GM19025 (cell line): Measurements from ENCODE around the gene AUTS2.

Source experiments
- ATAC-seq: cut with Tn5 transposase; IDR thresholded peaks from one replicate; pipeline ENCODE4 v1.9.1; 2021; ENCODE audit warnings: mild to moderate bottlenecking, low read depth, moderate library complexity; ENCODE audit not compliant: unreplicated experiment

AUTS2 gene

DNA sequence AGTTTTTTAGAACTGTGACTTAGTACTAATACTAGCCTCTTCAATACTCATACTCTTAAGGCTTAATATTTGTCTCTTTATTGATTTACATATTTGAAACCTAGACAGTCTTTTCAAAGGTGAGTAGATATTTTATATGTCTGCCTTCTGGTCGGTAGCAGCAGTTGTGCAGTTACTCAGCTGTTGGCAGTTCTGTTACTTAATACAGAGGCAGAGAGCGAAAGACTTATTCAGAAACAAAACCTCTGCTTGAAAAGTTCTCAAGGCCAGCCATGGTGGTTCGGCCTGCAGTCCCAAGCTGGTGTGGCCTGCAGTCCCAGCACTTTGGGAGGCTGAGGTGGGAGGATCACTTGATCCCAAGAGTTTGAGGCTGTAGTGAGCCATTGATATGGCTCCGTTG is 84.2 kb downstream of the AUTS2 start:
- ATAC-seq: no peak

DNA sequence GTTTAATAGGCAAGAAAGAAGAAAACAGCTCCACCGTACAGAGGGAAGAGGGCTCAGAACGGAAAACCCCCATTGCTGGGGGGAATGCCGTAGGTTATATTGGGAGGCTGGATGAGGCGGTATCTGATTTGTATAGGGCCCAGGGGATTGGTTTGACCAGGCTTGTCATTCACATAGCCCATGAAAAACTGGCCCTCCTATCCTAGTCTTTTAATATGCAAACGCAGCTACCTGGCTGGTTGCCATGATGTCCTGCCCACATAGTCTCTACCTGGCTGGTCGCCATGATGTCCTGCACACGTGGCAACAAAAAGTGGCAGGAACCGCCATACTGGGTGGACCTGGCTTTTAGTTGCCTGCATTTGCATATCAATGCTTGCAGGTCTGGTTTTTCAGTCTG is 84.7 kb downstream of the AUTS2 start:
- ATAC-seq: no peak

DNA sequence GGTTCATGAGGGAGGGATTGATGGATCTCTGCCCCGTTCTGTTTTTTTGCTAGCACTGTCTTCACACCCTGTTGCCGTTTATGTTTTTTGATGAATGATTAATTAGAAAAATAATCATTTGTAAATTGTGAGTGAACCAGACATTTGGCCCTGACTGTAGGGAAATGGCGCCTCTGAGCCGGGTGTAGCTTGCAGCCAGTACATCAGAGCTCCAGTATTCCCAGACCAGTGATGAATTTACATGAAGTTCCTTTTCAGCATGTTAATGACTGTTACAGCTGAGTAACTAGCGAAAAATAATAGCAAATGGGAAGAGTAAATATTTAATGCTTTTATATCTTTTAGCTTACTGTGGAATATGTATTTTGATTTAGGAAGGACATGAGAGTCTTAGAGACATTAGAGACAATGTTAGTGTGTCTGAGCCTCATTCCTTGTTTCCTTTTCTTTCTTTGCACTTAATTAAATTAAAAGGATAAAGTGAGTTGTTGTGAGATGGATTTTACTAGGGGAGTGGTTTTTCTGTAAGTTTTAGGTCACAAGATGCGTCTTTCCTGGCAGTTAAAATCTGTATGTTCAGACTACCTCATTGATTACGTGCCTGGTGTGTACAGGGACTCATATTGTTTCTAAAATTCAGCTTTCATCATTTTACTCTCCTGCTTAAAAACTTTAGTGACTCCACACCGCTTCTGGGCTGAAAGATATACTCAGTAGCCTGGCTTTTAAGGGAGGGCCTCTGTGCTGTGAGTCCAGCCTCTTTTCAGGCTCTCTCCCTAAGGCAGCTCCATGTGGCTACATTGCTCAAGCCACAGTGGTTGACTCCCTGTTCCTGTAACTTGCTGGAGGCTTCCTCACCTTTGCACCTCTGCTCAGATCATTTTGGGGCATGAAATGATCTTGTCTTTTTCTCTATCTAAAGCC is 86.4 kb downstream of the AUTS2 start:
- no peak for ATAC-seq

DNA sequence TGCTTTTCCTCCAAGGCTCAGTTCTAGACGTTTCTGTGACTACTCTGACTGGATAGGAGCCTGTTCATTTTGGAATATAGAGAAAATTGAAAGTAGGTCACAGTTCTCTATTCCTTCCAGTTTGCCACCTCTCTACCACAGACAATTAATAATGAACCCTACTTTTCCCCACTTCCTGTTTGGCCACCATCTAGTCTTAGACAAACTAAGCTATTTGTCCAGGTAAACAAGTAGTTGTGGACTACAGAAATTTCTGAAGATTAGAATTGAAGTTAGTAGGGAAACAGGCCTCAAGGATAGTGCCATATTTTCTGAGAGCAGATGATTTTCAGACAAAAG is 87.0 kb downstream of the AUTS2 start:
- ATAC-seq: no peak

DNA sequence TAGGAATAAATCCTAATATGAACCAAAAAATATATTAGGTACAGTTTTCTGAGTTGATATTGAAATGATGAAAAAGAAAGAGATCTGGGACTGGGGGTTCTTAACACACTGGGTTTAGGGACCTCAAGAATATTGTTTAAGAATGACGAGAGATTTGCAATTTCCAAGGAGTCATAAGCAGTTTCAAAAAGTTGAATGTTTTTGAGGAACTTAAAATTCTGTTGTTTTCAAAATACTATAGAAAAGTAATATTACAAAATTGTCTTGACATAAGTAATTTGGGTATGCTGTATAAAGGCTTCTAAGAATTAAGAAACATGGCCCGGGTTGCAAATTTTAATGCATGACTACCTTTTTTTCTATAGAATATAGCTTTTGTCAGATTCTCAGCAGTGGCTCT is 88.1 kb downstream of the AUTS2 start:
- ATAC-seq: no peak

DNA sequence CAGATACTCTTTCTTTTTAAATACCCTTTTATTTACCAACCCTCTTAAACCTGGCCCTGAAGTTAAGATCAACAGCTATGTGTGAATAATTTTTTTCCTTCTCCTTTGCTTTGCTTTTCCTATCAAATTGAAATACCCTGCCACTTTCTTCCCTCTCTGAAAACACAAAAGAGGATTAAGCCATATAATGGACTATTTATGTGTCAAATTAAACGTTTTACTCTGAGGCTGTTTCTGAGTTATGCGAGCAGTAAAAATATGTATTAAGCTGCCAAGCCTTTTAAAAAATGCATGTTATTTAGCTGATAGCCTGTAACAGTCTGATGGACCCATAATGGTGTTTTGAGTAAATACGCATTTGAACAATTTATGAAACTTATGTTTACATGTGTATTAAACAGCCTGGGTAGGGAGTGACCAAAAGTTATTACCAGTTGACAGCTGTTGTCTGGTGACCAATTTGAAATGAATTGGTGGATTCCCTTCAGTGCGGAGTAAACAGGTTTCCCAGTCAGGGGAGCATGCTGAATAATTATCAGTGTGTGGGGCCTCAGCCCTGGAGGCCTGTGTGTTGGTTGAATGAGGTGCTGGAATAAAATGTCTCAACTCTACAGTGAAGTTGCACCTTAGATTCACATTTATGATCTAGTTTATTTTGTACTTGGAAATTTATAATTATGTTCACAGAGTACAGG is 89.6 kb downstream of the AUTS2 start:
- no peak for ATAC-seq

DNA sequence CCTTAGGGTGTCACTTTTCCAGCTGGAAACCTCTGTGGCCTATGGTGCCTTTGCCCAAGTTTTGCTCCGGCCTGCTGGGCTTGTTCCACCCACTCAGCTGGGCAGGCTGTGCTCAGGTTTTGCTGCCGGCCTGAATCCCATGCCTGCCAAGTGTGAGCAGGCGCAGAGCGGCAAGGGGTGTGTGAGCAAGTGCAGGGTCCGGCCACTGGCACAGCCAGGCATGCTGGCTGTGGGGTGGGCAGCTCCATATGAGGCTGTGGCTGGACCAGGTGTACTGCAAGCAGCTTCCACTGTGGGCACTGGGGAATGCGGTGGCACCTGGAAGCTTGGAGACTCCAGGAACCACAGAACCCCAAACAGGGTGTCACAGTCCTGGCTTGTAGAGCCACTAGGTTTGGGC is 92.1 kb downstream of the AUTS2 start:
- ATAC-seq: no peak

DNA sequence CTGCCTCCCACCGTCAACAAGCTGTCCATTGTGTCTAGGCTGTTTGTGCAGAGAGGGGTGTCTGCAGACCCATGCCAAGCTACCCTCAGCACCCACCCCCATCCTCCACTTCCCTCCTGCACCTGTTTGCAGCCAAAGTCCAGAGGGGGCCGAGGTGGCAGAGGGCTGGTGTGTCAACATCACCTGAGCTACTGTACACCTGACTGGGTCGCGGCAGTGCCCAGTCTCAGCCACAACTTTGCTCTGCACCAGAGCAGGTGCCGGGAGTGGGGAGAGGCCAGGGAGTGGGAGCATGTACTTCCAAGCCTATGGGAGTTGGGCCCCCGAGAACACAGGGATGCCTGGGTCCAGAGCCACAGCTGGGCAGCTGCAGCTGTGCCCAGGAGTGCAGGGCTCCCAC is 93.1 kb downstream of the AUTS2 start:
- no peak for ATAC-seq

DNA sequence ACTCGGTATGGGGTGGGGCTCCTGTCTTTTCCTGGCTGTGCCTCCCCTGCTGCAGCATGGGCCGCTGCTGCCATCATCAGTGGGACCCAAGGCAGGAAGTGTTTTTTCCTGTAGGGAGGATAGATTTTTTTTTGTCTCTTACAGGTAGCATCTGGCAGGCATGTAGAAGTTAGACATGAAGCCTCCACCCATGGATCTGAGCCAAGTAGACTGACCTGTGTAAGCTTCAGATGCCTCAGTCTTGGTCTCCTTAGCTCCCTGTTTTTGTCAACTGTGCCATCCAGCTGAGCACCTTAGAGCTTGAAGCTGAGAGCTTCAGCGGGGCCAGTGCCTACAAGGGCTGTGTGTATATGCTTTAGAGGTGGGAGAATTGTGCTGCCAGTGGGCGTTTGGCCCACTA is 93.5 kb downstream of the AUTS2 start:
- ATAC-seq: no peak

DNA sequence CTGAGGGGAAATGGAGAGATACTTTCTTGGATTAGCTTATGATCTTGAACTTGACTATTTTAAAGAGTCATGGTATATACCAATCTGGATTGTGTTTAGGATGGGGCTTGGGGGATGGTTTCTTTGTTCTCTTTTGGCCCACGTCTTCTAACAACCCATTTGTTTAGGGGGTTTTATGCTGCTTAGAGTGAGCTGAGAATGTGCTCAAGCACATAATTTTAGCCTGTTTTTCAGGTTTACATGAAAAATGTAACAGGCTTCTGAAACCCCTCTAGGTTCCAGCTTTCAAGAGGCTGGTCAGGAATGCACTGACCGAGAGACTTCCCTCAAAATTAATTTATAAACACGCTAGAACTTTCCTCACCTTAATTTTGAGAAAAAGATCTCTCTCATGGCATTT is 94.3 kb downstream of the AUTS2 start:
- no peak for ATAC-seq

DNA sequence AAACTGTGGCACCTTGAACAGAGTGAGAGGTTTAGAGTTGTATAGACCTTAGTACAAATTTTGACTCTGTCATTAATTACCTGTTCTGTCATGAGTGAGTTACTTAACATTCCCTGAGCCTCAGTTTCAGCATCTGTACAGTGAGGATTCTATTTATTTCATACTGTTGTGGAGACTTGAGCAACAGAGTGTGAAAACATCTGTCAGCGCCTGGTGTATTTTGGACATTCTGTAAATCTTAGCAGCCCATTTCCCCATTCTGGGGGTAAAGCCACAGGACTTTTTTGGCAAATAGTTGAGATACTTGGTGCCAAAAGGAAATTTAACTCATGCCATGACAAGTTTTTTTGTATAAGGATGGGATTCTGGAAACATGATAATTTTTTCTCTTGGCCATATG is 94.8 kb downstream of the AUTS2 start:
- no peak for ATAC-seq

DNA sequence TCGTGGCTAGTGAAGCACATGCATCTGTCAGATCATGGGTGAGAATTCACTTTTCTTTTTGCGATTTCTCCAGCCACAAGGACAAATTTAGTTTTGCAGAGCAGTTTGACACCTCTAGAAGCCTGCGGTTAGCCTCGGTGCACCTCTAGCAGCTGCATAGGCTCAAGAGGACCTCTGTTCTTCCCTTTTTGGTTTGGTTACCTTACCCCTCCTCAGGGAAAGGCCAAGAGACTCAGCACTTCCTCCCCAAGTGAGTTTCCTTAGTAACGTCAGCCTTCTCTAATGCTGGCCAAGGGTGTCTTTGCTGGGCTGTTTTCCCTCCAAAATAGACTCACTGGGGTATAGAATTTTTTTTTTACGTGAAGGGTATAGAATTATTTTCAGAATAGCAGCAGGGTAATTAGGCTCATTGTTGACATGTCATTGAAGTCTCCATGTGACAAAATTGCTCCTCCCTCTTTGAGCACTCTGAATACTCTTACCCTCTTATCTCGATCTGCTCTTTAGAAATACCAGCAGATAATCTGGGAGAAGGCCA is 97.8 kb downstream of the AUTS2 start:
- peak; percentile 96 for ATAC-seq

DNA sequence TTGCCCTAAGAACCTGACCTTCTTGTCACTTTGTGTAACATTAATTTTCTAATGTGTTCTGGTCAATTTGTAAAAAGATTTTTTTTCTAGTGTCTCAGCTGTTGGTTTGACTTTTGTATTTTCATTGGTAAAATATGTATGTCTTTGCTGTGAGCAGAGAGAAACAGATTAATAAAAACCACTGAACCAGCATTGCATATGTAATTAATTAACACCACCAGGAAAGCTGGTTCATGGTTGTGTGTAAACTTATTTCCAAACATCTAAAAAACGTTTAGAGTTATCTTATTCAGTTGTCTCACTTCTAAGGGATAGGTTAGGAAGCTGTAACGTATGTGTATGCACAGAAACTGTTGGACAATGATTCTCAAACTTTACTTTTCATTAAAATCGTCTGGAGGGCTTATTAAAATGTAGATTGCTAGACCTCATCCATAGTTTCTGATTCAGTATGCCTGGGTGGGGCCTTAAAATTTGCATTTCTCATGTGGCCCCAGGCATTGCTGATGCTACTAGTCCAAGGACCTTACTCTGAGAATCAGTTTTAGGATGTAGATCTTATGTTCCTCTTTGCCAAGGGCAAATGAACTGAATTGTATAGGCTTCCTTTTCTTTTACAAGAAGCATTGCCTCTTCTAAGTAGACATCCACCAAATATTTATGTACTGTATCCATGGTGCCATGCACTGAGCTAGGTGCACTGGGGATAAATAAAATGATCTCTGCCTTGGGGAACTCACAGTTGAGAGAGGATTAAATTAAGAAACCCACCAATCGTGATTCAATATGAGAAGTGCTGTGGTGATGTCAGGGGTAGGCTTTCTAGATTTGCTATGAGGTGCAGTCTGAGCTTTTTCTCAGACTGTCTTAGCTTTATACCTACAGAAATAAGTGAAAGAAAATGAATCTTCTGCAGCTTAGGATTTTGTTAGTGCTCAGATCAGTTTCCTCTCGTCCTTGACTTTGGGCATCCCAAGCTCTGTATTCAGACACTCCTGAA is 98.7 kb downstream of the AUTS2 start:
- no peak for ATAC-seq

DNA sequence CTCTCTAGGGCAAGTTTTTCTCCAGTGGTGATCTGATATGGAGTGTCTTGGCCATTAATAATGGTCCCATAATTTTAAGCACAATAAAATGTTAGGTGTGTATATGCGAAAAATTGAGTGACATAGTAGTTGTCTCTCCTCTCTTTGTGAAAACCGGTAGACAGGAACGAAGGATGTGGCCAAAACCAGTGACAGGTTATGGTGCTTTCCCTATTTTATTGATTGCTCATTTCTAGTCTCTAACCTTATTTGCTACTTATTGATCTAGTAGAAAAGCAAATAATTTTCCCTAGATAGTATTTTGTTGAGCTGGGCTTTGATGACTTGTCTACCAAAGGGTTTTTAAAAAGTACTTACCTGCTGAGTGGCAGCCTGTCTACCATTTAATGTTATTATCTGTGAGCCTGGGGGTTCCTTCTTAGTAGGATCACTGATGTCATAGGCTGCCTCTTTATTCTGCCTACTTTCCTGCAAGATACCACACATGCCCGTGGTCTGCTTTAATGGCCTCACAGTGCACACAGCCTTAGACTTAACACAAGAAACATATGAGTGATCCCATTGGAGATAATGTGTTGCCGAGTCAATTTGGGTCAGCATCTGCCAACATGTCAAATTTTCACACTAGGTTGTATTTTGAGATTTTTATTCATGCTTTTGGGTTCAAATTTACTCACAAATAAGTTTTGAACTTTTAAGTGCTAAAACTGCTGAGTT is 100.0 kb downstream of the AUTS2 start:
- ATAC-seq: no peak

DNA sequence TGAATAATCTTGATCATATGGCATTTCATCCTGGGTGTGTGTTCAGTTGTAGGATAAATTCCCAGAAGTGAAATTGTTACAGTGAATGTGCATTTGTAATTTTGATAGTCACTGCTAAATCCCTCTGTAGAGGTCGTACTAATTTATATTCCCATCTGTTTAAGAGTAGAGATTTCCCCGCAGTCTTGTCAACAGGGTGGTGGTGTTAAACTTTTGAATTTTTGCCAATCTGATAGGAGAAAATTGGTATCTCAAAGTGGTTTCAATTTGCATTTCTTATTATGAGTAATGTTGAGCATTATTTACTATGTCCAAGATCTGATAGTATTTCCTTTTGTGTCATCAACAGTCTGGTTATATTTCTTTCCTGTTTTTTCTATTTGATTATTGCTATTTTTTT is 101.7 kb downstream of the AUTS2 start:
- no peak for ATAC-seq

DNA sequence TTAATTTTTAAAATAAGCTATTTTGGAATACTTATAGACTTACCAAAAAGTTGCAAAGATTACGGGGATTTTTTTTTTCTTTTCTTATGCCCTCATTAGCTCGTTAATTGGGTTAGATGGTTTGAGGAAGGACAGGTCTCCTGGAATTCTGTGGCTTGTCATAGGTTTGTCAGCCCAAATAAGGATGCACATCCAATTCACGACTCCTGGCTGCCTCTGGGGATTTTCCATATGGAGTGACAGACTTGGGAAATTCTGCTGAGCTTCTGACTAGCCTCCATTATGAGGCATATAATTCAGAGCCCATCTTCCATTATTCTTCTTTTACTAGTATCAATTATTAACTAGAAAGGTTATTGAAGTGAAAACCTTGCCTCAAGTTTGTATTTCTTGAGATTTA is 102.1 kb downstream of the AUTS2 start:
- no peak for ATAC-seq

DNA sequence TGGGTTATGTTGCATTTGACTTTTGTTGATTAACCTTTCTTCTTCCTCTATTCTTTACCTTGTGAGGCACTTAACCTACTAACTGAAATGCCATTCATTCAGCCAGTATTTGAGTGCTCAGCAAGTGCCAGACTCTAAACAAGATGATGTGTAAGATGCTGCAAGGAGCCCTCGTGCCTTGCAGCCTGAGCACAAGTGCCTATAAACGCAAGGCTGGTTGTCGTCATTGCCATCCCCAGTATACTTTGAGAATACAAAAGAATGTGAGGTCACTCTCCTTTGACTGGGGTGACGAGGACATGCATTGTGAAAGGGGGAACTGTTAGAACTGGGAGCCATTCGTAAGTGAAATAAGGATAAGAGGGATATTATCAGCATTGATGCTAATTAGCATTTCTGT is 103.0 kb downstream of the AUTS2 start:
- ATAC-seq: no peak

DNA sequence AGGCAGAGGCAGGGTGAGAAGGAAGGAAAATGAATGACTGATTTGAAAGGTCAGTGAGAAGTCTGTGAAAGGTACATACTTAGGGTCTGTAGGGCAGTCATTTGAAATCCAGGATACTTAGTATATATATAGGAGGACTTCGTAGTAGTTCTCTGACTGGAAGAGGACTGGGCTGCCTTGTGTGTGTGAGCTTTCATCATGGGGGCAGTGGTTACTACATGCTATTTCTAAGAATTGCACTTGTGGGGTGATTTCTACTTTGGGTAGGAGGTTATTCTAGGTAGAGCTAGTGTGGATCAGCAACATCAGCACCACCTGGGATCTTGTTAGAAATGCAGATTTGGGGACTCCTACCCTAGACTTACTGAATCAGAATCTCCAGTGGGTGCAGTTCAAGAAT is 104.1 kb downstream of the AUTS2 start:
- ATAC-seq: no peak

DNA sequence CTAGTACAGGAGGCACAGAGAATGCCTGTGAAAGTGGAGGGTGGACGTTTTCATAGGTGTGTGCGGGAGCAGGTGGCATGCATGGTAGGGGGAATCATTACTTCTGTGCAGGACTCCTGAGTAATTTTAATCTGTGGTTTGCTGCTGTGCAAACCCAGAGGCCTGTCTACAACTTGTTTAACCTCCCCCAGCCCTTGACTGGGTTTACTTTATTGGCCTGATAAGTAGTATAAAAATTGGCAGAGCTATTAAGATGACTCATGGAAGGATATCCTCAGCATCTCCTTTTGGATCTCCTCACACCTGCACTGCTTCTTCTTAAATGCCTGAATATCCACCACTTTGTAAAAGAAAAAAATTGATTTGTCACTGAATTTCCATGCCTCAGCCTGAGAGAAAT is 104.8 kb downstream of the AUTS2 start:
- ATAC-seq: no peak

DNA sequence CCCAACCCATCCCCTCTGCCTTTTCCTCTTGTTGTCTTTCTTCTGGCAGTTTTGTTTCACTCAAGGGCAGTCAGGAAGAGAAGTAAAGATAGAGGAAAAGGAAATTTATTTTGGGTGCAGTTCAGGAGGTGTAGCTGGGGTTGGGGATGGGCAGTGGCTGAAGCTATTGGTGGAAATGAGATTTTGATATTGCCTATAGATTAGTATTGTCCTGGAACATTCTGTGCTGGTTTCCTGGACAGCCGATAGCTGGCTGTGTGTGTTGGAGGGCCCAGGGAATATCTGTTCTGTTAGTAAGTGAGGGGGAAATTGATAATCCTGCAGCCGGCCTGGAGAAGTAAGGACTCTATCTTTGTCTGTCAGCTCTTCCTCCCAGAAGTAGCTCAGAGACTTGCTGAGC is 107.8 kb downstream of the AUTS2 start:
- ATAC-seq: no peak
